PC-3 (cell line): ENCODE data around the gene TSPEAR.

Experiments used
- CTCF ChIP-seq: fragments of 300-600 bp; sonication (generic); conservative IDR thresholded peaks from 2 replicates; pipeline ENCODE4 v1.5.1; 2017; ENCODE audit warnings: antibody characterized with exemption, low read depth, mild to moderate bottlenecking, low read length
- EZH2 ChIP-seq: fragments of 300-600 bp; sonication (generic); IDR thresholded peaks from one replicate; pipeline ENCODE4 v1.6.1; 2017; ENCODE audit warnings: antibody characterized with exemption, mild to moderate bottlenecking, low read length; ENCODE audit not compliant: unreplicated experiment
- EZH2phosphoT487 ChIP-seq: fragments of 300-600 bp; sonication (generic); IDR thresholded peaks from 2 replicates; pipeline ENCODE4 v1.6.1; 2018; ENCODE audit warnings: mild to moderate bottlenecking, antibody characterized with exemption, low read length, borderline replicate concordance

GRCh38 chr21:44658913-44659595 is 52.3 kb downstream of the TSPEAR start:
- TF ChIP-seq CTCF (no peak), EZH2phosphoT487 (no peak), EZH2 (no peak)
